ACHN (cell line): ENCODE data around the gene PDSS1.
"Not testable (repeated sequence)": the region's sequence is repeated elsewhere in the genome, so short reads cannot be mapped to it uniquely, and the experiment has no call there.

Source experiments
- DNase-seq: peaks from one replicate; pipeline ENCODE4 v3.0.0-alpha.2; 2015
- in situ Hi-C: cut with HindIII; loops from 2 replicates; pipeline ENCODE4 v1.10.0; 2017; ENCODE audit warnings: low sequenced_read_pairs, low pct_ligation_motif_present, low pct_unique_long_range_greater_than_20kb

Gene PDSS1, protein sequence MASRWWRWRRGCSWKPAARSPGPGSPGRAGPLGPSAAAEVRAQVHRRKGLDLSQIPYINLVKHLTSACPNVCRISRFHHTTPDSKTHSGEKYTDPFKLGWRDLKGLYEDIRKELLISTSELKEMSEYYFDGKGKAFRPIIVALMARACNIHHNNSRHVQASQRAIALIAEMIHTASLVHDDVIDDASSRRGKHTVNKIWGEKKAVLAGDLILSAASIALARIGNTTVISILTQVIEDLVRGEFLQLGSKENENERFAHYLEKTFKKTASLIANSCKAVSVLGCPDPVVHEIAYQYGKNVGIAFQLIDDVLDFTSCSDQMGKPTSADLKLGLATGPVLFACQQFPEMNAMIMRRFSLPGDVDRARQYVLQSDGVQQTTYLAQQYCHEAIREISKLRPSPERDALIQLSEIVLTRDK

GRCh38 chr10:26697163-26697921 lies at the start of gene PDSS1:
Gene PDSS1 (plus strand): TSS chr10:26697701. CDS start chr10:26697712, 11 bp downstream.
- in situ Hi-C loops, result no loop called here
- DNase-seq, result peak; percentile 63

- in situ Hi-C loops, DNase-seq: not testable (repeated sequence)
These were observed 49.3 kb upstream of the PDSS1 start for GRCh38 chr10:26648245-26648636.

GRCh38 chr10:26650406-26650805 lies 47.1 kb upstream of the PDSS1 start:
- in situ Hi-C loops, result no loop called here
- no peak for DNase-seq

DNA sequence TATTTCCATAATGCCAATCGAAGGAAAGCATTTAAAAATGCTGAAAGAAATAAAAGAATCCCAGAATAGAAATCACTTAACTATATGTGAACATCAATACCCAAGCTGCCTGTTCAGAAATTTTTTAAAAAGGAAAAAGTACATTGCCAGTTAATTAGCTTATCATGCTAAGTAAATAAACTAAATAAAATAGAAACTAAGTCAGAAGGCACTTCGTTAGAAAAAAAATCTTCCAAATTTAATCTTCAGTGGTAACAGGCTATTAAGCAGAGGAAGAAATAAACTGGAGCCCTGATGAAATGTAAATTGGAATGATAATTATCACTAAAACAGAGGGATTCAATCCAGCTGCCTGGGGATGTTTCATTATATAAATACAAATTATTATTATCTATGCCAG lies 46.0 kb upstream of the PDSS1 start:
- in situ Hi-C loops, DNase-seq: not testable (repeated sequence)

GRCh38 chr10:26653004-26653403 lies 44.5 kb upstream of the PDSS1 start:
- in situ Hi-C loops, result no loop called here

DNA sequence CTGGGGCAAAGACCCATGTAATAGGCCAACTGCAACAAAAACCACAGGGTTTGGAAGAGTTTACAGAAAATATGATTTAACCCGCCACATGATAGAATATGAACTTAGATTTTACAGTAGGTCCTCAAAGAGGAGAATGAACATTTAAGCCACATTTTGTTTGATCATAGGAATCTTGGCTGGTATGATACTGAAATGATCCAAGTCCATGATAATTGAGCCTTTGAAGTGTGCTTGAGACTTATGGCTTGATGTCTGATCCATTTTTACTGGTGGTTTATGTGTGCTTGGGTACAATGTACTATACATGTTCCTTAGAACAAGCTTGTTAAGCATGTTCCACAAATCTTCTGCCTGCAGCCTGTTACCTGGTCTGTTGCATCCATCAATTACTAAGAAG lies 41.8 kb upstream of the PDSS1 start:
- DNase-seq, result no peak
- in situ Hi-C loops, result no loop called here

More at GRCh38 chr10:26653004-26653403, 44.5 kb upstream of the PDSS1 start:
- no peak for DNase-seq

- in situ Hi-C loops, result no loop called here
- DNase-seq, result no peak
These were observed 34.6 kb upstream of the PDSS1 start for GRCh38 chr10:26662864-26663263.

GRCh38 chr10:26665080-26666048 lies 32.1 kb upstream of the PDSS1 start:
- in situ Hi-C loops, result no loop called here
- no peak for DNase-seq

- no peak for DNase-seq
- in situ Hi-C loops, result no loop called here
These were observed 21.6 kb upstream of the PDSS1 start for GRCh38 chr10:26675873-26676257.

DNA sequence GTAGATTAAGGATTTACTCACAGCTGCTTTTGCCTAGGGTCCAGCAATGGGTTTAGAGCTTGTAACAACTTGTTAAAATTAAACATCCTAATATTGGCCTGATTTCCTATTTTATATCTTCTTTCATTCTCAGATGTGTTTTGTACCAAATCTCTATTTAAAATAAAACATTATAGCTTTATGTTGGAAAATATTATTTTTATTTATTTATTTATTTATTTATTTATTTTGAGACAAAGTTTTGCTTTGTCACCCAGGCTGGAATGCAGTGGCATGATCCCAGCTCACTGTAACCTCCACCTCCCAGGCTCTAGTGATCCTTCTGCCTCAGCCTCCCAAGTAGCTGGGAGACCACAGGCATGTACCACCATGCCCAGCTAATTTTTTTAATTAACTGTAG lies 17.9 kb upstream of the PDSS1 start:
- in situ Hi-C loops, result no loop called here
- no peak for DNase-seq

- in situ Hi-C loops, result no loop called here
- DNase-seq, result no peak
These were observed 16.4 kb upstream of the PDSS1 start for GRCh38 chr10:26681076-26681475.

- DNase-seq, result peak; percentile 48
- in situ Hi-C loops, result not testable (repeated sequence)
These were observed 15.5 kb upstream of the PDSS1 start for GRCh38 chr10:26681971-26682370.

DNA sequence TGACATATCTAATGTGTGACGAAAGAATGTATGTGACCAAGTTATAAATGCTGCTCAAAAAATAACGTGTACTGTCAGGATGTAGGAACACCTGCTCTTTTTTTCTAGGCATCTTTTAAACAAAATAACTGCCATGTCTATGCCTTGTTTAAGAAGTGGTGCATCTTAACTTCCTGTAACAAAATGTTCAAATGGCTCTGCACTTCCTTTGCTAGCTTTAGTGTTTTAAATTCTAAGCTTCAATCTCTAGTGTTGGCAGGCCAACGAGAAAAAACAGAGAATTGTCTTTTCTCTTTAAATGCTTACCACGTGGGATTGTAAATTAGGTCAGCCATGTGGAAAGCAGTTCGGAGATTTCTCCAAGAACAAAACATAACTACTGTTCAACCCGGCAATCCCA lies 14.6 kb upstream of the PDSS1 start:
- DNase-seq, result no peak
- in situ Hi-C loops, result no loop called here

DNA sequence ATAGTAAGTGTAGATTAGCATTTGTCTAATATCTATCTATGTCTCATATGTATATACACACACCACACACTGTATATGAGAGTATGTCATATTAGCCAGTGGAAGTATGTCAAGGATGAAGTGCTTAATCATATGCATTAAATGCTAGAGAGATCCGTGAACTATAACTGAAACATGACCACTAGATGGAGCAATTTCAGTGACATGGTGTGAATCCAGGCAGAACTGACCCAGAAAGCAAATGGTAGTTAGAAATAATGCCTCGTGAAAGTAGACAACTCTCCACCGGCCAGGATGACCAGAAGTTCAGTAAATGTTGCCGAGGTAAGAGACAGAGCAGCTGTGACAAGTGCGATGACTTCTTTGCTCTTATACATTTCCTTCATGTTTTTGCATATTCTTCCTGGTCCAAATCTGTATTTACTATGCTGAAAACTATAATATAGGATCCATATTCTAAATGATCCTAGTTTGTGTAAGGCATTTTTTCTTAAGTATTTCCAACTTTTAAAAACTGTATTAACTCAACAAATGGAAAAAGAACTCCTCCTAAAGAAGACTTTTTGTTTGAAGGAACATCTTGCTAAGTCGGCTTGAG lies 12.7 kb upstream of the PDSS1 start:
- peak; percentile 57 for DNase-seq
- in situ Hi-C loops, result not testable (repeated sequence)

DNA sequence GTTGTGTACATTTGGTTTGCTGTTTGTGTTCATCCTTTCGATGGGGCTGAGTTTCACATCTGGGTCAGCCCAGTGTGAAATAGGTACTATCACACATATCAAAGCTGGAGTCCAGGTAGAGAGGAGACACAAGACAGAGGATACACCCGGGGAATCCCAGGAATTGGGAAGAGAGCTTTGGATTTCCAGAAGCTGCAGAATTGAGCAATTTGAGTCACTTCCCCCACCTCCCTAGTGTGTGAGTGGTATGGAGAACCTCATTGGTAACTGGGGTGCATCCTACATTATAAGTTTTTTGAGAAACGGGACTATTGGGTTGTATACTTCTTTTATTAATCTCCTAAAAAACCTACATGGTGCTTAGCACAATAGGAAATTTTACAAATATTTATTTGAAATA lies 12.1 kb upstream of the PDSS1 start:
- no peak for DNase-seq
- in situ Hi-C loops, result no loop called here

GRCh38 chr10:26689399-26689798 lies 8.1 kb upstream of the PDSS1 start:
- in situ Hi-C loops, result no loop called here

DNA sequence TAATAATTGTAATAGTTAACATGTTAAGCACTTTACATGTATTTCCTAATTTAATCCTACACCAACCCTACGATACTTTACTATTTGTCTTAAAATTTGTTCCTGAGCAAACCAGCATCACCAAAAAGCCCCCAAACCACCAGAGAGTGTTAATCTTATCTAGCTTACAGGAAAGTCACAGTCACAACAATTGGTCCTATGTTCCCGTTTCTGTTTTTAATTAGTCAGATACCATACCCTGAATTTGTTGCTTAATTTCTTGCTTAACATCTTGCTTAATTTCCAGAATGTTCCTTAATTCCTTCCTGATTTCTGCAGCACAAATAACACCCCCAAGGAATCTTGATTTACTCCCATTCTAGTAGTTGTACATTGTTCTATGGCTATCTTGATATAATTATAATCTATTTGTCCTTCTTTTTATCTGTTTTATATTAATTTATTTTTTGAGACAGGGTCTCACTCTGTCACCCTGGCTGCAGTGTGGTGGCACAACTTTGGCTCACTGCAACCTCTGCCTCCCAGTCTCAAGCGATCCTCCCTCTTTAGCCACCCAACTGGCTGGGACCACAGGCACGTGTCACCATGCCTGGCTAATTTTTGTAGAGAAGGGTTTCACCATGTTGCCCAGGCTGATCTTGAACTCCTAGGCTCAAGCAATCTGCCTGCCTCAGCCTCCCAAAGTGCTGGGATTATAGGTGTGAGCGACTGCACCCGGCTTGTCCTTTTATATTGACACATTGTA lies 6.6 kb upstream of the PDSS1 start:
- in situ Hi-C loops, result no loop called here
- no peak for DNase-seq

More at GRCh38 chr10:26689399-26689798, 8.1 kb upstream of the PDSS1 start:
- no peak for DNase-seq

DNA sequence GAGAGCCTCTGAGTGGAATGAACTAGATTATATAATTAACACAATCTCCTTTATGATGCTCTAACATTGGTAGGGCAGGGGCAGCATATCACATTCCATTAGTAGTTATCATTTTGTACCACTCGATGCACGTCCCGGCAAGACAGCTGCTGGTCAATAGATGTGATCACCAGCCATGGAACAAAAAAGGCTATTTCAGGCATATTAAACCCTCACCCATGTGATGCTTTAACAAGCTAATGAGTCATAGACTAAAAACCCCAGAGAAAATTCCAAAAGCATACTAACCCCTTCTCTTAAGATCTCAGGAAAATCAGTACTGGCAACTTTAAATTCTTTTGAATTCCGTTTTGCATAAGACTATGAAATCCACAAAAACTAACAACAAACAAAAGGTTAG lies 3.0 kb upstream of the PDSS1 start:
- peak; percentile 6 for DNase-seq
- in situ Hi-C loops, result not testable (repeated sequence)
